Neuronal stem cell (in vitro differentiated cells): ENCODE results near the gene TTLL12.

Experiments used
- DNase-seq: peaks from one replicate; pipeline ENCODE4 v3.0.0-alpha.2; 2013; ENCODE audit warnings: low spot score
- H2AFZ ChIP-seq: one replicate; pipeline ENCODE4 v1.6.1; 2013; ENCODE audit warnings: mild to moderate bottlenecking, low read length, inconsistent platforms
- H2AK5ac ChIP-seq: 2 replicates; pipeline ENCODE4 v1.6.1; 2013; ENCODE audit warnings: low read depth, mild to moderate bottlenecking, inconsistent platforms, low read length, moderate library complexity, mixed read lengths
- H2BK120ac ChIP-seq: 2 replicates; pipeline ENCODE4 v1.6.1; 2013; ENCODE audit warnings: low read depth, mild to moderate bottlenecking, inconsistent platforms, low read length, moderate library complexity, mixed read lengths
- H2BK12ac ChIP-seq: one replicate; pipeline ENCODE4 v1.6.1; 2013; ENCODE audit warnings: low read length, inconsistent platforms
- H2BK15ac ChIP-seq: 2 replicates; pipeline ENCODE4 v1.6.1; 2013; ENCODE audit warnings: mild to moderate bottlenecking, low read length, inconsistent platforms, mixed read lengths
- H2BK5ac ChIP-seq: one replicate; pipeline ENCODE4 v1.6.1; 2013; ENCODE audit warnings: inconsistent platforms, mild to moderate bottlenecking, low read length, moderate library complexity
- H3K14ac ChIP-seq: one replicate; pipeline ENCODE4 v1.6.1; 2013; ENCODE audit warnings: low read length, inconsistent platforms
- H3K18ac ChIP-seq: 2 replicates; pipeline ENCODE4 v1.6.1; 2013; ENCODE audit warnings: low read length, inconsistent platforms
- H3K23ac ChIP-seq: 2 replicates; pipeline ENCODE4 v1.6.1; 2013; ENCODE audit warnings: low read depth, mild to moderate bottlenecking, mixed read lengths, low read length, inconsistent platforms; ENCODE audit not compliant: poor library complexity
- H3K27ac ChIP-seq: replicated peaks from 3 replicates; pipeline ENCODE4 v1.5.1; 2013; ENCODE audit warnings: low read length, inconsistent platforms
- H3K27me3 ChIP-seq, 3 experiments: 2 replicates each; pipeline ENCODE4 v1.6.1; 2013; ENCODE audit warnings: low read length in 3 of 3, mild to moderate bottlenecking in 2 of 3, inconsistent platforms in 1 of 3, low read depth in 1 of 3, mixed read lengths in 1 of 3, moderate library complexity in 1 of 3; ENCODE audit not compliant: control insufficient read depth in 3 of 3, insufficient read depth in 3 of 3
- H3K36me3 ChIP-seq, 2 donors: replicated peaks in 1 of 2; 2 replicates each; pipeline ENCODE4 v1.6.1; 2013; ENCODE audit warnings: low read length in 2 of 2; ENCODE audit not compliant: control insufficient read depth in 2 of 2, insufficient read depth in 2 of 2
- H3K4ac ChIP-seq: 2 replicates; pipeline ENCODE4 v1.6.1; 2013; ENCODE audit warnings: inconsistent platforms, mild to moderate bottlenecking, low read length, moderate library complexity
- H3K4me1 ChIP-seq, 2 donors: 1 replicate in 1 of 2; 2 replicates in 1 of 2; pipeline ENCODE4 v1.6.1; 2013; ENCODE audit warnings: low read length in 2 of 2, low read depth in 1 of 2; ENCODE audit not compliant: control insufficient read depth in 2 of 2, insufficient read depth in 1 of 2
- H3K4me2 ChIP-seq: one replicate; pipeline ENCODE4 v1.6.1; 2013; ENCODE audit warnings: mild to moderate bottlenecking, low read length, inconsistent platforms; ENCODE audit not compliant: insufficient read depth, poor library complexity, severe bottlenecking
- H3K4me3 ChIP-seq, 2 donors: 2 replicates each; pipeline ENCODE4 v1.5.1; 2013; ENCODE audit warnings: low read length in 2 of 2, mild to moderate bottlenecking in 2 of 2, inconsistent platforms in 1 of 2, moderate library complexity in 1 of 2
- H3K79me1 ChIP-seq: one replicate; pipeline ENCODE4 v1.6.1; 2013; ENCODE audit warnings: low read depth, mild to moderate bottlenecking, inconsistent platforms, low read length, moderate library complexity
- H3K9ac ChIP-seq: one replicate; pipeline ENCODE4 v1.6.1; 2013; ENCODE audit warnings: mild to moderate bottlenecking, low read depth, low read length, inconsistent platforms; ENCODE audit not compliant: poor library complexity
- H3K9me3 ChIP-seq, 2 donors: replicated peaks in 1 of 2; 2 replicates each; pipeline versions ENCODE3 to v1.6.1; 2013; ENCODE audit warnings: low read length in 2 of 2, mild to moderate bottlenecking in 2 of 2, inconsistent platforms in 1 of 2, low read depth in 1 of 2, mixed read lengths in 1 of 2, moderate library complexity in 1 of 2; ENCODE audit not compliant: control insufficient read depth in 2 of 2, insufficient read depth in 1 of 2
- H4K8ac ChIP-seq: one replicate; pipeline ENCODE4 v1.6.1; 2013; ENCODE audit warnings: low read depth, mild to moderate bottlenecking, inconsistent platforms, low read length, moderate library complexity
- H4K91ac ChIP-seq: one replicate; pipeline ENCODE4 v1.6.1; 2013; ENCODE audit warnings: low read length, low read depth, mild to moderate bottlenecking, inconsistent platforms; ENCODE audit not compliant: poor library complexity
- WGBS, 2 donors: extraction: QIAGEN DNeasy Blood & Tissue Kit; methylation state at CpG; one replicate each; pipeline ENCODE4 v1.1.7; 2013; ENCODE audit warnings: missing lambda C conversion rate in 2 of 2, mixed read lengths in 1 of 2; ENCODE audit not compliant: insufficient read length in 2 of 2, insufficient replicate concordance in 1 of 2; ENCODE audit errors: extremely low coverage in 2 of 2; 5-methylcytosine and 5-hydroxymethylcytosine counted together

Gene TTLL12

GRCh38 chr22:43220625-43221380, 33.9 kb upstream of the TTLL12 start:
- Histone ChIP-seq H3K14ac (peak overlapping the region; percentile 39), H3K4me3 (no peak overlapping the region), H2BK12ac (no peak overlapping the region), H3K36me3 (peaks cover 0 to 52% of the 10 kb centered on the region in 2 donors), H3K79me1 (peaks cover 2% of the 10 kb centered on the region), H4K8ac (peak overlapping the region; percentile 21), H2BK15ac (no peak overlapping the region), H3K23ac (no peak overlapping the region), H2AFZ (no peak overlapping the region), H2AK5ac (no peak overlapping the region), H3K4ac (no peak overlapping the region), H4K91ac (peak overlapping the region; percentile 58), H3K4me1 (peaks cover 0 to under 1% of the 10 kb centered on the region in 2 donors), H2BK120ac (no peak overlapping the region), H3K18ac (no peak overlapping the region), H2BK5ac (no peak overlapping the region), H3K9me3 (peaks cover 0 to 4% of the 10 kb centered on the region in 2 donors), H3K27ac (no peak overlapping the region), H3K9ac (no peak overlapping the region), H3K27me3 (peaks cover 0 to 25% (median 0%) of the 10 kb centered on the region in 3 experiments), H3K4me2 (no peak overlapping the region)
- DNase-seq, result no peak
- no CpG with 5 or more reads among the region's 22 CpGs for WGBS, 2 donors

GRCh38 chr22:43218786-43219185, 31.9 kb upstream of the TTLL12 start:
- peaks cover 0 to 16% (median 0%) of the 10 kb centered on the region in 3 experiments for H3K27me3 ChIP-seq
- no peak overlapping the region for H3K14ac ChIP-seq
- peaks cover 0 to 4% of the 10 kb centered on the region in 2 donors for H3K9me3 ChIP-seq
- no peaks in the 10 kb centered on the region for H3K4me1 ChIP-seq
- DNase-seq, result no peak
- H2BK120ac ChIP-seq, result no peak overlapping the region
- H3K4me2 ChIP-seq, result no peak overlapping the region
- peaks cover 0 to 52% of the 10 kb centered on the region in 2 donors for H3K36me3 ChIP-seq
- H3K27ac ChIP-seq, result no peak overlapping the region
- H3K79me1 ChIP-seq, result peaks cover 2% of the 10 kb centered on the region
- H3K18ac ChIP-seq, result no peak overlapping the region
- peak overlapping the region; percentile 72 for H4K91ac ChIP-seq
- no CpG with 5 or more reads among the region's 1 CpG for WGBS, 2 donors
- H4K8ac ChIP-seq, result no peak overlapping the region
- no peak overlapping the region for H3K9ac ChIP-seq
- no peak overlapping the region for H3K4me3 ChIP-seq
- H3K23ac ChIP-seq, result no peak overlapping the region
- peak overlapping the region; percentile 60 for H2BK5ac ChIP-seq
- H2AK5ac ChIP-seq, result no peak overlapping the region
- H3K4ac ChIP-seq, result no peak overlapping the region
- H2AFZ ChIP-seq, result no peak overlapping the region
- H2BK15ac ChIP-seq, result no peak overlapping the region
- H2BK12ac ChIP-seq, result no peak overlapping the region

DNA sequence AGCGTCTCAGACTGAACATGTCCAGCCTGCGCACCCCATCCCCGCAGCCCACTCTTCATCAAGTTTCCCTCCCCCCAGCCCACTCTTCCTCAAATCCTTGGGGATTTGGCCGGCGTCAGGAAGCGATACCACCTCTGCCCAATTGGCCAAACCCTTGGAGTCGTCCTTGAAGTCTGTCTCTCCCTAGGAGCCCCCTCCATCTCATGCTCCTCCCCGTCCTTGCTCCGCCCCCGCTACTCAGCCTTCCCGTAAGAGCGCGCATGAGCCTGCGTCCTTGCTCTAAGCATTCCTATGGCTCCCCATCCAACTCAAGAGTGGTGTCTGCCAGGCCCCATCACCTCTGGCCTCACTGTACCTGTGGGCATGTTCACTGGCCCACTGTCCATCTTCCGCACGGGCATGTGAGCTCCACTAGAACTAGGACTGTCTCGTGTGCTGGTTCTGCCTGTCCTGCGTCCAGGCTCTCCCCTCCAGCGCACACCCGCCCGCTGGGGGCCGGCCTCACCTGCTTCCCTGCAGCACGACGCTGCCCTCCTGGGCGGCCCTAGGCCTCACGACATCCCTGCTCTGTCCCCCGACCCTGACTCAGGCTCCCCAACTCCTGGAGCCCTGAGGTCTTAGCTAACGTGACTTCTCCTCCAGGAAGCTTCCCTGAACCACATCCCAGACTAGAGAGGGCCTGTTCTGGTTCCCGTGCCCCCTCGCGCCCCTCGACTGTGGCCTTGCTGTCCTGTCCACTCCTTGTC, 30.5 kb upstream of the TTLL12 start:
- peaks cover 0 to 49% of the 10 kb centered on the region in 2 donors for H3K36me3 ChIP-seq
- H3K4me2 ChIP-seq, result no peak overlapping the region
- no peak overlapping the region for H2AK5ac ChIP-seq
- no peak overlapping the region for H4K91ac ChIP-seq
- H3K27ac ChIP-seq, result no peak overlapping the region
- no peak overlapping the region for H2BK12ac ChIP-seq
- H3K14ac ChIP-seq, result peak overlapping the region; percentile 17
- peak overlapping the region; percentile 72 for H4K8ac ChIP-seq
- H2AFZ ChIP-seq, result no peak overlapping the region
- H3K18ac ChIP-seq, result no peak overlapping the region
- H3K4ac ChIP-seq, result no peak overlapping the region
- no peak overlapping the region for H2BK120ac ChIP-seq
- DNase-seq, result no peak
- H2BK5ac ChIP-seq, result no peak overlapping the region
- no peak overlapping the region for H2BK15ac ChIP-seq
- H3K9me3 ChIP-seq, result peaks cover 0 to 4% of the 10 kb centered on the region in 2 donors
- no peaks in the 10 kb centered on the region for H3K79me1 ChIP-seq
- H3K9ac ChIP-seq, result no peak overlapping the region
- H3K27me3 ChIP-seq, result peaks cover 0 to 13% (median 0%) of the 10 kb centered on the region in 3 experiments
- no peak overlapping the region for H3K23ac ChIP-seq
- H3K4me3 ChIP-seq, result no peak overlapping the region
- peaks cover 4 to 5% of the 10 kb centered on the region in 2 donors for H3K4me1 ChIP-seq
- no CpG with 5 or more reads among the region's 32 CpGs for WGBS, 2 donors

DNA sequence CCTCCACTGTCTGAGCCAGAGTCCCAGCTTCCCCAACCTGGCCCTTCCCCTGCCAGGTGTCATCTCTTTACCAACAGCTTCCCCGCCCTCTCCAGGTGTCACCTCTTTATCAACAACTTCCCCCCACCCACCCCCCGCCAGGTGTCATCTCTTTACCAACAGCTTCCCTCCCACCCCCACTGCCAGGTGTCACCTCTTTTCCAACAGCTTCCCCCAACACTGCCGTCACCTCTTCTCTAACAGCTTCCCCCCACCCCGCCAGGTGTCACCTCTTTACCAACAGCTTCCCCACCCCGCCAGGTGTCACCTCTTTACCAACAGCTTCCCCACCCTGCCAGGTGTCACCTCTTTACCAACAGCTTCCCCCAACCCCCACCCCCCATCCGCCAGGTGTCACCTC, 29.8 kb upstream of the TTLL12 start:
- H2AK5ac ChIP-seq, result no peak overlapping the region
- H2BK5ac ChIP-seq, result no peak overlapping the region
- H3K4me2 ChIP-seq, result no peak overlapping the region
- no peak overlapping the region for H3K4ac ChIP-seq
- no peak overlapping the region for H3K4me3 ChIP-seq
- peaks cover 0 to 48% of the 10 kb centered on the region in 2 donors for H3K36me3 ChIP-seq
- H2AFZ ChIP-seq, result no peak overlapping the region
- peaks cover 0 to 4% of the 10 kb centered on the region in 2 donors for H3K9me3 ChIP-seq
- H3K14ac ChIP-seq, result no peak overlapping the region
- H2BK15ac ChIP-seq, result no peak overlapping the region
- no peak overlapping the region for H2BK12ac ChIP-seq
- no peak overlapping the region for H2BK120ac ChIP-seq
- peaks cover 0 to 13% (median 0%) of the 10 kb centered on the region in 3 experiments for H3K27me3 ChIP-seq
- no CpG with 5 or more reads among the region's 6 CpGs for WGBS, 2 donors
- H3K27ac ChIP-seq, result no peak overlapping the region
- H4K91ac ChIP-seq, result no peak overlapping the region
- peaks cover 4 to 5% of the 10 kb centered on the region in 2 donors for H3K4me1 ChIP-seq
- H3K9ac ChIP-seq, result no peak overlapping the region
- H3K23ac ChIP-seq, result no peak overlapping the region
- no peak overlapping the region for H4K8ac ChIP-seq
- H3K79me1 ChIP-seq, result no peaks in the 10 kb centered on the region
- H3K18ac ChIP-seq, result no peak overlapping the region
- no peak for DNase-seq
